NCI-H2107 (cell line): ENCODE data around the gene PAPPA.

Source experiments
- DNase-seq: peaks from one replicate; lab custom pipeline; 2025; lab: John Stamatoyannopoulos, UW

Gene PAPPA

GRCh38 chr9:116182876-116183275 is 29.3 kb downstream of the PAPPA start:
- no peak for DNase-seq

GRCh38 chr9:116187570-116188170 is 34.1 kb downstream of the PAPPA start:
- DNase-seq, result no peak

GRCh38 chr9:116189683-116190082 is 36.1 kb downstream of the PAPPA start:
- no peak for DNase-seq

- DNase-seq, result no peak
Measured at GRCh38 chr9:116190637-116191396, 37.2 kb downstream of the PAPPA start.

GRCh38 chr9:116191576-116192415 is 38.2 kb downstream of the PAPPA start:
- DNase-seq, result no peak

GRCh38 chr9:116193636-116194035 is 40.0 kb downstream of the PAPPA start:
- no peak for DNase-seq

- DNase-seq, result no peak
Measured at GRCh38 chr9:116196806-116197205, 43.2 kb downstream of the PAPPA start.

- no peak for DNase-seq
Measured at GRCh38 chr9:116198344-116198743, 44.8 kb downstream of the PAPPA start.

- no peak for DNase-seq
Measured at GRCh38 chr9:116202219-116202912, 48.8 kb downstream of the PAPPA start.

- no peak for DNase-seq
Measured at GRCh38 chr9:116204252-116204882, 50.8 kb downstream of the PAPPA start.

GRCh38 chr9:116207371-116208111 is 54.0 kb downstream of the PAPPA start:
- no peak for DNase-seq

GRCh38 chr9:116208417-116209232 is 55.0 kb downstream of the PAPPA start:
- no peak for DNase-seq

GRCh38 chr9:116209414-116210116 is 56.0 kb downstream of the PAPPA start:
- DNase-seq, result no peak

- no peak for DNase-seq
Measured at GRCh38 chr9:116212986-116213692, 59.5 kb downstream of the PAPPA start.

GRCh38 chr9:116213693-116214047 is 60.1 kb downstream of the PAPPA start:
- DNase-seq, result no peak

- no peak for DNase-seq
Measured at GRCh38 chr9:116218399-116218798, 64.8 kb downstream of the PAPPA start.

- no peak for DNase-seq
Measured at GRCh38 chr9:116219686-116220085, 66.1 kb downstream of the PAPPA start.

GRCh38 chr9:116223926-116224325 is 70.3 kb downstream of the PAPPA start:
- DNase-seq, result no peak

GRCh38 chr9:116230051-116230632 is 76.6 kb downstream of the PAPPA start:
- DNase-seq, result no peak
